ENCODE results near the gene SLC39A6. TPM values are rescaled to one million over a fixed set of nuclear protein-coding genes. Genes with fewer than 3 reads are reported as not detected.

SLC39A6 gene
- total and polyA plus RNA-seq, 5 donors from 2014 or later: 13.7 to 25.9 (median 24.5) TPM

DNA sequence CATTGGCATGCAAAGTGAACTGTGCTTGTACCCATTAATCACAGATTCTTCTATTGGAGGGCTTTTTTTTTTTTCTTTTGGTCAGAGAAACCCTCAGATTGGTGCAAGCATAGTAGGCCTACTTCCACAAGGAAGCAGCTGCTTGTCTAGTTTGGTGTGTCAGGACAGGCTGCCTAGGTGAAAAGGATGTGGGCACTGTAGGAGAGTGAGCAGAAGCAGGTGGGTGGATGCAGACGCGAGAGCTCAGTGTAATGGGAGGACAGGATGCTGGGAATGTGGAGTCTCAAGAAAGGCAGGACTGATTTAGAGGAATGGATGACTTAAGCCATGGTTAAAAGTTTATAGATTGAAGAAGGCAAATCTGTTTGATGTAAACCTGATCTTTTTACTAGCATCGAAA is 3.6 kb upstream of the SLC39A6 start:
- ATAC-seq (ENCODE audit: low read depth in 2 of 2) (no peak), DNase-seq (peak in 1 of 3 donors; percentile 32)
- Histone ChIP-seq H3K36me3 (ENCODE audit: control insufficient read depth, insufficient read depth, low read length) (peaks cover 32% of the 10 kb centered on the region), H3K27ac (ENCODE audit: insufficient read depth, low read length, poor library complexity, severe bottlenecking) (no peak overlapping the region), H3K9me3 (ENCODE audit: control insufficient read depth in 2 of 2, low read length in 2 of 2) (no peaks in the 10 kb centered on the region), H3K4me1 (ENCODE audit: control insufficient read depth, insufficient read depth, low read length, poor library complexity, severe bottlenecking) (peaks cover 50% of the 10 kb centered on the region), H3K27me3 (ENCODE audit: control insufficient read depth, insufficient read depth, low read length) (no peaks in the 10 kb centered on the region), H3K4me3 (ENCODE audit: low read depth, low read length) (peak overlapping the region; percentile 98)
- peaks cover 25% of the 10 kb centered on the region for H3K36me3 Mint-ChIP-seq
- H3K27ac Mint-ChIP-seq: peak overlapping the region in 2 of 3 donors; percentile 59 to 60
- peak overlapping the region; percentile 84 to 98 (median 98) for H3K4me3 Mint-ChIP-seq
- no peaks in the 10 kb centered on the region for H3K9me3 Mint-ChIP-seq
- H3K27me3 Mint-ChIP-seq: no peaks in the 10 kb centered on the region
- H3K4me1 Mint-ChIP-seq: peaks cover 24 to 67% (median 46%) of the 10 kb centered on the region in 4 donors

DNA sequence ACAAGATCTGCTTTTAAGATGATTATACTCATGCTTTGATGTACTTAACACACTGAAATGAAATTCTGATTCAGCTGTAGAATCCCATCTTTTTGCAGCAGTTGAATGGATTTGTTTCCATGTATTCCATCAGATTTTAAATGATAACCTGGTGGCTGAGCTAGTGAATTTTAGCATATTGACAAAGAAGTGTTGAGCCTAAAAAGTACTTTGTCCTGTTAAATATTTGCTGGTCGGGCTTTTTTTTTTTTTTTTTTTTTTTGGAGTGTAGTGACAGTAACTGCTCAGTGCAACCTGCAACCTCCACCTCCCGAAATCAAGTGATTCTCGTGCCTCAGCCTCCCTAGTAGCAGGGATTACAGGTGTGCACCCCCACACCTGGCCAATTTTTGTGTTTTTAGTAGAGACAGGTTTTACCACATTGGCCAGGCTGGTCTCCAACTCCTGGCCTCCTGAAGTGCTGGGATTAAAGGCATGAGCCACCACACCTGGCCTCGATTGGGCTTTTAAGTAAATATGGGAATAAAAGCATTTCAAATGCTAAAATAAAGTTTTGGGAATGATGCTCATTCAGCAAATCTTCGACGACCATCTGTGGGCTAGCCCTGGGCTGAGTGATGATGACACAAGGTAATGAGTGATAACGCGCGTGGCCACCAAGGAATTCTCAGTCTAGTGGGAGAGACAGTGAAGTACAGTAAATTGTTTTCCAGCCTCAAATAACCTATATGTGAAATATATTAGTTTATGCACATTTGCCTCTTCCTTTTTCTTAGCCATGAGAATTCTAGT is 2.7 kb upstream of the SLC39A6 start:
- H3K27me3 ChIP-seq (ENCODE audit: control insufficient read depth, insufficient read depth, low read length): no peaks in the 10 kb centered on the region
- Mint-ChIP-seq H3K27ac (peak overlapping the region; percentile 49 to 60 (median 59)), H3K4me1 (peaks cover 25 to 71% (median 47%) of the 10 kb centered on the region in 4 donors), H3K4me3 (peak overlapping the region; percentile 74 to 98 (median 98)), H3K36me3 (peaks cover 20% of the 10 kb centered on the region), H3K9me3 (no peaks in the 10 kb centered on the region), H3K27me3 (no peaks in the 10 kb centered on the region)
- no peak for ATAC-seq (ENCODE audit: low read depth in 2 of 2)
- H3K4me1 ChIP-seq (ENCODE audit: control insufficient read depth, insufficient read depth, low read length, poor library complexity, severe bottlenecking): peaks cover 57% of the 10 kb centered on the region
- H3K27ac ChIP-seq (ENCODE audit: insufficient read depth, low read length, poor library complexity, severe bottlenecking): no peak overlapping the region
- DNase-seq: no peak
- peak overlapping the region; percentile 98 for H3K4me3 ChIP-seq (ENCODE audit: low read depth, low read length)
- H3K9me3 ChIP-seq (ENCODE audit: control insufficient read depth in 2 of 2, low read length in 2 of 2): no peaks in the 10 kb centered on the region
- H3K36me3 ChIP-seq (ENCODE audit: control insufficient read depth, insufficient read depth, low read length): peaks cover 23% of the 10 kb centered on the region

DNA sequence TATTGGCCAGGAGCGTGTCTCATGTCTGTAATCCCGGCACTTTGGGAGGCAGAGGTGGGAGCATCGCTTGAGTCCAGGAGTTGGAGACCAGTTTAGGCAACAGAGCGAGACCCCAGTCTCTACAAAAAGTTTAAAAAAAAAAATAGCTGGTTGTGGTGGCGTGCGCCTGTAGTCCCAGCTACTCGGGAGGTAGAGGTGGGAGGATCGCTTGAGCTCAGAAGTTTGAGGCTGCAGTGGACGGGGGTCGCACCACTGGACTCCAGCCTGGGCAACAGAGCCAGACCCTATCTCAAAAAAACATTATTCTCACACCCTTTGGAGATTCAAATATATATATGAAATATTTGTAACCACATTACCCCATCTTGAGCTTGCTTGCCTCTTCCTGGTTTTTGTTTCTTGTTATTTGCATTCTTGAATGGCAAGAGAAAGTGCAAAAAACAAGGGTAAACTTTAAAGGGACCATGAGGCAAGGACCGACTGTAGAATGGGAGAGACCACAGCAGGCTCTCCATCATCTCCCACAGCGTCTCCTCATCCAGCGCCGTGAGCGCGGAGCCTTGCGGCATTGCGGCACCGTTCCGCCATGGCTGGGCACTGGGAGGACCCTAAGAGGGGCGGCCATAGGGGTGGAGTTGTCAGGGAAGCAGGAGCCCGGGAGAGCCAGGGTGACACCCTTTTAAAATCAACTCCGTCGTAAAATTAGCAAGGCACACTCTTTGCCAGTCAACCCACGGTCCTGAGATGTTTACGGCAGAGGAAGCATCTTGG is 1.9 kb upstream of the SLC39A6 start:
- Histone ChIP-seq H3K27me3 (ENCODE audit: control insufficient read depth, insufficient read depth, low read length) (no peaks in the 10 kb centered on the region), H3K4me1 (ENCODE audit: control insufficient read depth, insufficient read depth, low read length, poor library complexity, severe bottlenecking) (peaks cover 54% of the 10 kb centered on the region), H3K4me3 (ENCODE audit: low read depth, low read length) (peak overlapping the region; percentile 98), H3K9me3 (ENCODE audit: control insufficient read depth in 2 of 2, low read length in 2 of 2) (no peaks in the 10 kb centered on the region), H3K36me3 (ENCODE audit: control insufficient read depth, insufficient read depth, low read length) (peaks cover 15% of the 10 kb centered on the region), H3K27ac (ENCODE audit: insufficient read depth, low read length, poor library complexity, severe bottlenecking) (no peak overlapping the region)
- H3K36me3 Mint-ChIP-seq: peaks cover 12% of the 10 kb centered on the region
- H3K4me1 Mint-ChIP-seq: peaks cover 29 to 72% (median 51%) of the 10 kb centered on the region in 4 donors
- no peaks in the 10 kb centered on the region for H3K27me3 Mint-ChIP-seq
- DNase-seq (no peak), ATAC-seq (ENCODE audit: low read depth in 2 of 2) (no peak)
- peak overlapping the region in 1 of 3 donors; percentile 98 for H3K27ac Mint-ChIP-seq
- H3K9me3 Mint-ChIP-seq: no peaks in the 10 kb centered on the region
- peak overlapping the region; percentile 97 to 99 (median 98) for H3K4me3 Mint-ChIP-seq

DNA sequence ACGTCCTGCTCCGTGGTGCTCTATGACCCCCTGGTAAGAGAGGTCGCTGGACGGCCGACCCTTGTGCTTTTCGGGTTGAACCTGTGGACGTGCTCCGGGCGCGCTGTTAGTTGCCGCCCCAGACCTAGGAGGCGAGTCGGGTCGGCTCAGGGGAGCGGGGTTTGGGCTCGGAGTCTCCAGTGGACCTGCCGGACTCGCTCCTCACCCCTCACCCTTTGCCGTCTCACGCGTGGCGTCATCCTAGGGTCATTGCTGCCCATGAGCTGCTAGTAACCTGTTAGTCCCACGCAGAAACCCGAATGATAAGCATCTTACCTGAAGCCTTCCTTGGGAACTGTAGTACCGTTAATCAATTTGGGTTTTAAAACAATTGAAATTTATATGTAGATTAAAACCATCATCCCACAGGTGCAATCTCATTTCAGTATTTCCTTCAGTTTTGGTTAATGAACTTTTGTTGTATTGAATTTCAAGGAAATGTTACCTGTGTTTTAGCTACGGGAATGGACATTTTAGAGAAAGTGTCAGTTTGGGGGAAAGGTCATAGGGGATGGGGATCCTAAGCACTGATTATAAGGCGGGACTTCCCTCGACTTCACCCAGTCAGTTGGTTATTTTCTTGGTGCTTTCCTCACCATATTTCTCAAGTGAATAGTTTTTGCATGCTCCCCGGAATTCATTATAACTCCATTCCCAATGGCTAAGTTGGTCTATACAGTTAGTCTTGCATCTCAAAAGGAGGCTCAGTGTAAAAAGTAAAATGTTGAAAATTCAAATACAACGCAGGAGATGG is 1.1 kb upstream of the SLC39A6 start:
- no peaks in the 10 kb centered on the region for H3K27me3 Mint-ChIP-seq
- Histone ChIP-seq H3K27me3 (ENCODE audit: control insufficient read depth, insufficient read depth, low read length) (no peaks in the 10 kb centered on the region), H3K27ac (ENCODE audit: insufficient read depth, low read length, poor library complexity, severe bottlenecking) (peak overlapping the region; percentile 99), H3K9me3 (ENCODE audit: control insufficient read depth in 2 of 2, low read length in 2 of 2) (no peaks in the 10 kb centered on the region), H3K4me1 (ENCODE audit: control insufficient read depth, insufficient read depth, low read length, poor library complexity, severe bottlenecking) (peaks cover 57% of the 10 kb centered on the region), H3K4me3 (ENCODE audit: low read depth, low read length) (peak overlapping the region; percentile 98), H3K36me3 (ENCODE audit: control insufficient read depth, insufficient read depth, low read length) (peaks cover 13% of the 10 kb centered on the region)
- H3K27ac Mint-ChIP-seq: peak overlapping the region; percentile 93 to 98 (median 98)
- peak in 1 of 3 donors; percentile 32 for DNase-seq
- peaks cover 27 to 71% (median 47%) of the 10 kb centered on the region in 4 donors for H3K4me1 Mint-ChIP-seq
- no peaks in the 10 kb centered on the region for H3K9me3 Mint-ChIP-seq
- peak overlapping the region; percentile 97 to 99 (median 98) for H3K4me3 Mint-ChIP-seq
- ATAC-seq (ENCODE audit: low read depth in 2 of 2): no peak
- H3K36me3 Mint-ChIP-seq: peaks cover 8% of the 10 kb centered on the region

DNA sequence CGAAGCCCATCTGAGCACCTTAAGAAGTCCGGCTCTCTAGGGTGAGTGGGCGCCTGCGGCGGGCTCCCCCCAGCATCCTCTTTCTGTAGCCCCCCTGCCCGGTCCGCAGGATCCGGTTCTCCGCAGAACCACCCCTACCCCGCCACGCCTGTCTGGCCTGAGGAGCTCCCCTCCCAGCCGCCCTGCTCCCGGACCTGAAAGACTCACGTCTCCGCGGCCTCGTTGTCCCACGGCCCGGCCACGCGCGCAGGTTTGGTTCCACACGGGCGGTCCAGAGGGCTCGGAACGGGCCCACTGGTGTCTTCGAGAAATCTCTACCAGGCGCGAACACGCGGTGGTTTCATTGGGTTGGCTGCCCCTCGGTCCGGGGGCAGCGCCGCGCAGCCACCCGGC is 237 bp downstream of the SLC39A6 start:
- H3K36me3 Mint-ChIP-seq: peaks cover 19% of the 10 kb centered on the region
- no peaks in the 10 kb centered on the region for H3K27me3 Mint-ChIP-seq
- no peak for DNase-seq
- Histone ChIP-seq H3K4me3 (ENCODE audit: low read depth, low read length) (peak overlapping the region; percentile 98), H3K27me3 (ENCODE audit: control insufficient read depth, insufficient read depth, low read length) (no peaks in the 10 kb centered on the region), H3K4me1 (ENCODE audit: control insufficient read depth, insufficient read depth, low read length, poor library complexity, severe bottlenecking) (peaks cover 48% of the 10 kb centered on the region), H3K27ac (ENCODE audit: insufficient read depth, low read length, poor library complexity, severe bottlenecking) (peak overlapping the region; percentile 99), H3K9me3 (ENCODE audit: control insufficient read depth in 2 of 2, low read length in 2 of 2) (no peaks in the 10 kb centered on the region), H3K36me3 (ENCODE audit: control insufficient read depth, insufficient read depth, low read length) (peaks cover 5% of the 10 kb centered on the region)
- H3K9me3 Mint-ChIP-seq: no peaks in the 10 kb centered on the region
- ATAC-seq (ENCODE audit: low read depth in 2 of 2): no peak
- H3K4me3 Mint-ChIP-seq: peak overlapping the region; percentile 97 to 99 (median 98)
- peaks cover 37 to 70% (median 50%) of the 10 kb centered on the region in 4 donors for H3K4me1 Mint-ChIP-seq
- peak overlapping the region; percentile 93 to 98 (median 98) for H3K27ac Mint-ChIP-seq

- Mint-ChIP-seq H3K27me3 (no peaks in the 10 kb centered on the region), H3K4me1 (peaks cover 41 to 69% (median 50%) of the 10 kb centered on the region in 4 donors), H3K4me3 (peak overlapping the region; percentile 97 to 99 (median 98)), H3K9me3 (no peaks in the 10 kb centered on the region), H3K27ac (peak overlapping the region; percentile 93 to 98 (median 98)), H3K36me3 (peaks cover 22% of the 10 kb centered on the region)
- H3K4me3 ChIP-seq (ENCODE audit: low read depth, low read length): peak overlapping the region; percentile 98
- peaks cover 46% of the 10 kb centered on the region for H3K4me1 ChIP-seq (ENCODE audit: control insufficient read depth, insufficient read depth, low read length, poor library complexity, severe bottlenecking)
- no peak for ATAC-seq (ENCODE audit: low read depth in 2 of 2)
- peak in 1 of 3 donors; percentile 4 for DNase-seq
- H3K27ac ChIP-seq (ENCODE audit: insufficient read depth, low read length, poor library complexity, severe bottlenecking): no peak overlapping the region
- H3K27me3 ChIP-seq (ENCODE audit: control insufficient read depth, insufficient read depth, low read length): no peaks in the 10 kb centered on the region
- H3K36me3 ChIP-seq (ENCODE audit: control insufficient read depth, insufficient read depth, low read length): peaks cover 8% of the 10 kb centered on the region
- H3K9me3 ChIP-seq (ENCODE audit: control insufficient read depth in 2 of 2, low read length in 2 of 2): no peaks in the 10 kb centered on the region
Measured at GRCh38 chr18:36128530-36128870, 640 bp downstream of the SLC39A6 start.

DNA sequence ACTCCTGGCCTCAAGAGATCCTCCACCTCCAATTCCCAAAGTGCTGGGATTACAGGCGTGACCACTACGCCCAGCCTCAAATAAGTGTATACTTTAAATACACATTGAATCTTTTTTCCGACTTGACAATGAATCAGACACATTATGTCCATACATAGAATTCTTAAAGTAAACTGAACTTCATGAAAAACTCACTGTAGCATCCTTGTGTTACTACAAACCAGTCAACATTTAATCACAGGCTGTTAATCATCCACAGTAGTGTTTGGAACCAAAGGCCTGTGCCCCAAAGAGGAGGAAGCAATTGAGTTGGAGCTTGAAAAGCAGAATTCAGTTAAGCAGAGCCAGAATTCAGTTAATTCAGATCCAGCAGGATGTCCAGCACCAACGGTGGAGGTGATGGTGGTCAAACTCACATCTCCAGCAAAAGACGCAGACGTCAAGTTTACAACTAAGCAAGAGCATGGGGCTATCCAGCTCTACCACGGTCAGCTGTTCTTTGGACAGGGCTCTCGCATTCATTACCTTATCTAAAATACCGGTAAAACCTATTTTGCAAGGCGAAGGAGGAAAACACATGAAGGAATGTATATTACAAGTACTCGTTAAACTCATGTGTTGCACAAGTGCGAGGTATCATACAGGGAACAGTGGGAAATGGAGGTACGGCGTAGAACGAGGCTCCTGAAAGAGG is 1.2 kb downstream of the SLC39A6 start:
- H3K9me3 Mint-ChIP-seq: no peaks in the 10 kb centered on the region
- peak in 1 of 3 donors; percentile 9 for DNase-seq
- peak overlapping the region; percentile 93 to 98 (median 98) for H3K27ac Mint-ChIP-seq
- H3K27me3 Mint-ChIP-seq: no peaks in the 10 kb centered on the region
- Histone ChIP-seq H3K4me1 (ENCODE audit: control insufficient read depth, insufficient read depth, low read length, poor library complexity, severe bottlenecking) (peaks cover 46% of the 10 kb centered on the region), H3K36me3 (ENCODE audit: control insufficient read depth, insufficient read depth, low read length) (peaks cover 8% of the 10 kb centered on the region), H3K9me3 (ENCODE audit: control insufficient read depth in 2 of 2, low read length in 2 of 2) (no peaks in the 10 kb centered on the region), H3K27me3 (ENCODE audit: control insufficient read depth, insufficient read depth, low read length) (no peaks in the 10 kb centered on the region), H3K27ac (ENCODE audit: insufficient read depth, low read length, poor library complexity, severe bottlenecking) (no peak overlapping the region), H3K4me3 (ENCODE audit: low read depth, low read length) (peak overlapping the region; percentile 98)
- peak overlapping the region; percentile 97 to 99 (median 98) for H3K4me3 Mint-ChIP-seq
- peaks cover 24% of the 10 kb centered on the region for H3K36me3 Mint-ChIP-seq
- H3K4me1 Mint-ChIP-seq: peaks cover 42 to 66% (median 49%) of the 10 kb centered on the region in 4 donors
- ATAC-seq (ENCODE audit: low read depth in 2 of 2): no peak
